Spleen (tissue), 7 donors: ENCODE measurements around the gene FMR1NB.

Experiments
- POLR2A ChIP-seq, 3 donors: fragments of 450-650 bp; IDR thresholded peaks; one replicate each; pipeline ENCODE4 v1.5.1; 2017; ENCODE audit warnings: antibody characterized with exemption in 3 of 3, mild to moderate bottlenecking in 1 of 3
- POLR2AphosphoS5 ChIP-seq, 3 donors: sonication (generic); formaldehyde crosslinking; IDR thresholded peaks; one replicate each; pipeline ENCODE4 v1.5.1; 2017; ENCODE audit warnings: antibody characterized with exemption in 3 of 3
- TF ChIP-seq, protein P1 (sequence below), 11 experiments: fragments of 200-600 bp in 7 of 11; fragments of 450-650 bp in 4 of 11; sonication (generic) in 4 of 11; IDR thresholded peaks in 8 of 11; conservative IDR thresholded peaks in 3 of 11; 1 replicate in 7 of 11; 2 replicates in 4 of 11; pipeline versions ENCODE4 v1.4.0 to v1.8.0; 2016 to 2021; ENCODE audit warnings: antibody characterized with exemption in 11 of 11, inconsistent platforms in 4 of 11, mild to moderate bottlenecking in 1 of 11
- donor health status: DM: no; HTN: no; CAD: no; lungs with moderate emphysema.
- donor health status: DM: no; HTN: no; CAD: no.
- donor health status: DM: no; HTN: no; CAD: no.

DNA sequence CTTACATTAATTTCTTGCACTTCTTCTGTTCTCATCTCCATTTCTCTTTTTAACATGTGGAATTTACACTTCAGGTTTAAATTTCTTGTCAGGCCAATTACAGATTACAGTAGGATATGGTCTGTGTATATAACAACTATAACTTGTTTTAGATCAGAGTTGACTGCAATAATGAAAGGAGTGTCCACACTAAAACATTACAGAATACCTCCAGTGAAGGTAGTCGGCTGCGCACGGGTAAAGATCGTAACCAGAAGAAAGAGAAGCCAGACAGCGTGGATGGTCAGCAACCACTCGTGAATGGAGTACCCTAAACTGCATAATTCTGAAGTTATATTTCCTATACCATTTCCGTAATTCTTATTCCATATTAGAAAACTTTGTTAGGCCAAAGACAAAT, 32.6 kb upstream of the FMR1NB start:
- TF ChIP-seq, protein P1, sequence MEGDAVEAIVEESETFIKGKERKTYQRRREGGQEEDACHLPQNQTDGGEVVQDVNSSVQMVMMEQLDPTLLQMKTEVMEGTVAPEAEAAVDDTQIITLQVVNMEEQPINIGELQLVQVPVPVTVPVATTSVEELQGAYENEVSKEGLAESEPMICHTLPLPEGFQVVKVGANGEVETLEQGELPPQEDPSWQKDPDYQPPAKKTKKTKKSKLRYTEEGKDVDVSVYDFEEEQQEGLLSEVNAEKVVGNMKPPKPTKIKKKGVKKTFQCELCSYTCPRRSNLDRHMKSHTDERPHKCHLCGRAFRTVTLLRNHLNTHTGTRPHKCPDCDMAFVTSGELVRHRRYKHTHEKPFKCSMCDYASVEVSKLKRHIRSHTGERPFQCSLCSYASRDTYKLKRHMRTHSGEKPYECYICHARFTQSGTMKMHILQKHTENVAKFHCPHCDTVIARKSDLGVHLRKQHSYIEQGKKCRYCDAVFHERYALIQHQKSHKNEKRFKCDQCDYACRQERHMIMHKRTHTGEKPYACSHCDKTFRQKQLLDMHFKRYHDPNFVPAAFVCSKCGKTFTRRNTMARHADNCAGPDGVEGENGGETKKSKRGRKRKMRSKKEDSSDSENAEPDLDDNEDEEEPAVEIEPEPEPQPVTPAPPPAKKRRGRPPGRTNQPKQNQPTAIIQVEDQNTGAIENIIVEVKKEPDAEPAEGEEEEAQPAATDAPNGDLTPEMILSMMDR (IDR thresholded peaks at IDR 0.05 in 8 of 11, conservative IDR thresholded peaks at IDR 0.05 in 3 of 11), result no peak
- TF ChIP-seq POLR2A (IDR thresholded peaks at IDR 0.05) (no peak), POLR2AphosphoS5 (IDR thresholded peaks at IDR 0.05) (no peak)
